Endothelial cell of umbilical vein (primary cell): ENCODE results near the gene VEZT. TPM values are rescaled to one million over a fixed set of nuclear protein-coding genes. Genes with fewer than 3 reads are reported as not detected.

Experiments
- BruUV-seq: library from RNA; stranded (reverse); fragments of 400-500 nt; replicated peaks from 2 replicates; lab custom pipeline; 2021; lab: Mats Ljungman, UMichigan
- CTCF ChIA-PET: fragments of 300-600, 350-600 bp; sonication (Branson Sonifier 250); formaldehyde crosslinking; loops from one replicate; lab custom pipeline; 2021; ENCODE audit warnings: antibody characterized with exemption, inconsistent platforms; lab: Charles Lee
- POLR2A ChIA-PET: fragments of 300-600, 350-600 bp; sonication (Branson Sonifier 250); formaldehyde crosslinking; loops from one replicate; lab custom pipeline; 2021; ENCODE audit warnings: antibody characterized with exemption, inconsistent platforms; lab: Charles Lee
- DNase-seq: peaks from one replicate; pipeline ENCODE4 v3.0.0-alpha.2; 2011; ENCODE audit warnings: low read depth, low spot score
- FAIRE-seq: peaks from 2 replicates; lab custom pipeline; 2011; peaks lifted over from hg19 to GRCh38; lab: Jason Lieb, UNC
- H2AFZ ChIP-seq: 2 replicates; pipeline ENCODE4 v1.6.0; 2012; ENCODE audit warnings: low read depth, low read length, control low read depth, inconsistent platforms
- H3K27ac ChIP-seq: 2 replicates; pipeline ENCODE4 v1.5.1; 2011; ENCODE audit warnings: low read depth, mild to moderate bottlenecking, control low read depth, low read length, moderate library complexity; ENCODE audit not compliant: insufficient read depth
- H3K27me3 ChIP-seq, 2 experiments: 2 replicates each; pipeline versions ENCODE4 v1.6.0 to v1.6.1; 2011; ENCODE audit warnings: low read length in 2 of 2, mixed read lengths in 1 of 2; ENCODE audit not compliant: control insufficient read depth in 2 of 2, insufficient read depth in 2 of 2
- H3K36me3 ChIP-seq, 2 experiments: 2 replicates in 1 of 2; 3 replicates in 1 of 2; pipeline ENCODE4 v1.5.1; 2011; ENCODE audit warnings: low read length in 2 of 2, mild to moderate bottlenecking in 1 of 2, moderate library complexity in 1 of 2; ENCODE audit not compliant: control insufficient read depth in 2 of 2, insufficient read depth in 2 of 2; ENCODE audit errors: extremely low read depth in 1 of 2
- H3K4me1 ChIP-seq: 3 replicates; pipeline ENCODE4 v1.5.1; 2011; ENCODE audit warnings: mild to moderate bottlenecking, low read length; ENCODE audit not compliant: control insufficient read depth, insufficient read depth; ENCODE audit errors: extremely low read depth
- H3K4me2 ChIP-seq: 2 replicates; pipeline ENCODE4 v1.6.1; 2011; ENCODE audit warnings: low read length, control low read depth, mixed read lengths; ENCODE audit not compliant: insufficient read depth
- H3K4me3 ChIP-seq, 3 experiments: fragments of 200-600 bp in 1 of 3; sonication (generic), shearing (Covaris generic) in 1 of 3; replicated peaks in 1 of 3; 2 replicates each; pipeline ENCODE4 v1.5.1; 2011 to 2016; ENCODE audit warnings: control low read depth in 3 of 3, low read length in 3 of 3, mild to moderate bottlenecking in 2 of 3, inconsistent platforms in 1 of 3, low read depth in 1 of 3, moderate library complexity in 1 of 3; ENCODE audit not compliant: insufficient read depth in 1 of 3
- H3K79me2 ChIP-seq: 2 replicates; pipeline ENCODE4 v1.6.0; 2012; ENCODE audit warnings: low read length, inconsistent platforms; ENCODE audit not compliant: control insufficient read depth, insufficient read depth
- H3K9ac ChIP-seq: replicated peaks from 2 replicates; pipeline ENCODE3; 2011; ENCODE audit warnings: low read length, control low read depth; ENCODE audit not compliant: insufficient read depth; ENCODE audit errors: extremely low read depth
- H3K9me1 ChIP-seq: replicated peaks from 3 replicates; pipeline ENCODE4 v1.6.0; 2011; ENCODE audit warnings: mild to moderate bottlenecking, low read length; ENCODE audit not compliant: control insufficient read depth, insufficient read depth; ENCODE audit errors: extremely low read depth
- H3K9me3 ChIP-seq: replicated peaks from 2 replicates; pipeline ENCODE4 v1.5.1; 2012; ENCODE audit warnings: low read length, inconsistent platforms; ENCODE audit not compliant: control insufficient read depth, insufficient read depth
- H4K20me1 ChIP-seq: replicated peaks from 2 replicates; pipeline ENCODE3; 2011; ENCODE audit warnings: mild to moderate bottlenecking, low read length; ENCODE audit not compliant: control insufficient read depth, insufficient read depth; ENCODE audit errors: extremely low read depth
- EZH2 ChIP-seq: IDR thresholded peaks from 2 replicates; pipeline ENCODE4 v1.6.1; 2012; ENCODE audit warnings: borderline replicate concordance, low read depth, mild to moderate bottlenecking, moderate library complexity, low read length, inconsistent platforms; ENCODE audit not compliant: severe bottlenecking
- FOS ChIP-seq: IDR thresholded peaks from 2 replicates; pipeline ENCODE4 v1.6.1; 2011; ENCODE audit warnings: mild to moderate bottlenecking, low read length, moderate library complexity, borderline replicate concordance; ENCODE audit not compliant: insufficient read depth
- GATA2 ChIP-seq: IDR thresholded peaks from 2 replicates; pipeline ENCODE4 v1.7.0; 2011; ENCODE audit warnings: low read depth, mild to moderate bottlenecking, moderate library complexity, mixed read lengths, low read length; ENCODE audit not compliant: insufficient read length, insufficient read depth
- JUN ChIP-seq: IDR thresholded peaks from 2 replicates; pipeline ENCODE4 v1.6.1; 2011; ENCODE audit warnings: borderline replicate concordance, low read depth; ENCODE audit not compliant: insufficient read length, insufficient read depth
- MYC ChIP-seq: IDR thresholded peaks from one replicate; pipeline ENCODE4 v1.6.1; 2011; ENCODE audit warnings: mild to moderate bottlenecking, low read depth, low read length
- POLR2A ChIP-seq: IDR thresholded peaks from 2 replicates; pipeline ENCODE4 v1.6.1; 2012; ENCODE audit warnings: low read depth, mild to moderate bottlenecking, control low read depth, low read length
- dilution Hi-C: fragments of 300-500 bp; cut with MboI; formaldehyde crosslinking; loops from one replicate; pipeline ENCODE4 v1.15.0; 2019; ENCODE audit warnings: low sequenced_read_pairs; ENCODE audit not compliant: extremely low pct_ligation_motif_present
- intact Hi-C: fragments of 100-400 bp; cut with micrococcal nuclease; formaldehyde crosslinking; loops from one replicate; pipeline ENCODE4 v1.10.0; 2022
- polyA plus RNA-seq, 4 experiments: library from polyadenylated mRNA; depleted of rRNA in 3 of 4; stranded (reverse) in 3 of 4; unstranded in 1 of 4; fragments of >200 nt; gene quantifications; 2 replicates each; pipeline versions ENCODE4 v1.2.1 to v1.2.3, GENCODE V29; 2011 to 2012; ENCODE audit warnings: missing spikeins in 1 of 4
- total RNA-seq: library from RNA; stranded (reverse); gene quantifications from 2 replicates; pipeline ENCODE4 v1.2.3, GENCODE V29; 2021
- TF ChIP-seq, protein P1 (sequence below), 2 donors: IDR thresholded peaks; 1 replicate in 1 of 2; 2 replicates in 1 of 2; pipeline ENCODE4 v1.5.1; 2011; ENCODE audit warnings: low read length in 2 of 2, mild to moderate bottlenecking in 2 of 2, moderate library complexity in 2 of 2, control low read depth in 1 of 2, inconsistent platforms in 1 of 2, low read depth in 1 of 2; ENCODE audit not compliant: insufficient read depth in 1 of 2; ENCODE audit errors: extremely low read depth in 1 of 2

Gene VEZT
- total and polyA plus RNA-seq, 2 donors (not counting 3 experiments of a cell fraction or from before 2014, with no cell fraction given): 57.8 to 91.3 TPM

DNA sequence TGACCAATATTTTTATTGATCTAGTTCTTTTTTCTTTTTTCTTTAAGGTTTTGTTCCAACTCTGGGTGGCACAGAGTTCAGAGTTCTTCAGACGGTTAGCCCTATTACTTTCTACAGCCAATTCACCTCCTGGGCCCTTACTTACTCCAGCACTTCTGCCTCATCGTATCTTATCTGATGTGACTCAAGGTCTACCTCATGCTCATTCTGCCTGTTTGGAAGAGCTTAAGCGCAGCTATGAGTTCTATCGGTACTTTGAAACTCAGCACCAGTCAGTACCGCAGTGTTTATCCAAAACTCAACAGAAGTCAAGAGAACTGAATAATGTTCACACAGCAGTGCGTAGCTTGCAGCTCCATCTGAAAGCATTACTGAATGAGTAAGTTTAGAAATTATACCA is 64.7 kb downstream of the VEZT start:
- dilution Hi-C loops: no loop called here
- intact Hi-C loops: no loop called here
- ChIA-PET POLR2A (no interaction called here), CTCF (no interaction called here)
- Histone ChIP-seq H4K20me1 (no peaks in the 10 kb centered on the region), H3K27me3 (no peaks in the 10 kb centered on the region), H3K79me2 (no peaks in the 10 kb centered on the region), H3K36me3 (peaks cover 13 to 17% of the 10 kb centered on the region in 2 experiments), H2AFZ (no peak overlapping the region), H3K4me2 (no peak overlapping the region), H3K4me1 (peaks cover 10% of the 10 kb centered on the region), H3K4me3 (no peak overlapping the region), H3K9me3 (no peaks in the 10 kb centered on the region), H3K27ac (no peak overlapping the region), H3K9ac (no peak overlapping the region), H3K9me1 (no peaks in the 10 kb centered on the region)
- no peak for DNase-seq
- FAIRE-seq: no peak
- TF ChIP-seq GATA2 (no peak), JUN (no peak), POLR2A (no peak), EZH2 (no peak), FOS (no peak), MYC (no peak)
- TF ChIP-seq, protein P1, sequence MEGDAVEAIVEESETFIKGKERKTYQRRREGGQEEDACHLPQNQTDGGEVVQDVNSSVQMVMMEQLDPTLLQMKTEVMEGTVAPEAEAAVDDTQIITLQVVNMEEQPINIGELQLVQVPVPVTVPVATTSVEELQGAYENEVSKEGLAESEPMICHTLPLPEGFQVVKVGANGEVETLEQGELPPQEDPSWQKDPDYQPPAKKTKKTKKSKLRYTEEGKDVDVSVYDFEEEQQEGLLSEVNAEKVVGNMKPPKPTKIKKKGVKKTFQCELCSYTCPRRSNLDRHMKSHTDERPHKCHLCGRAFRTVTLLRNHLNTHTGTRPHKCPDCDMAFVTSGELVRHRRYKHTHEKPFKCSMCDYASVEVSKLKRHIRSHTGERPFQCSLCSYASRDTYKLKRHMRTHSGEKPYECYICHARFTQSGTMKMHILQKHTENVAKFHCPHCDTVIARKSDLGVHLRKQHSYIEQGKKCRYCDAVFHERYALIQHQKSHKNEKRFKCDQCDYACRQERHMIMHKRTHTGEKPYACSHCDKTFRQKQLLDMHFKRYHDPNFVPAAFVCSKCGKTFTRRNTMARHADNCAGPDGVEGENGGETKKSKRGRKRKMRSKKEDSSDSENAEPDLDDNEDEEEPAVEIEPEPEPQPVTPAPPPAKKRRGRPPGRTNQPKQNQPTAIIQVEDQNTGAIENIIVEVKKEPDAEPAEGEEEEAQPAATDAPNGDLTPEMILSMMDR (IDR thresholded peaks at IDR 0.05; ENCODE audit: extremely low read depth in 1 of 2, insufficient read depth in 1 of 2, low read depth in 1 of 2, low read length in 2 of 2): no peak
- no TSS peak for BruUV-seq
